ENCODE data around the gene TNNC1.
A peak's percentile ranks its signal among the peaks of the same experiment; 100 is the strongest.

Gene TNNC1

DNA sequence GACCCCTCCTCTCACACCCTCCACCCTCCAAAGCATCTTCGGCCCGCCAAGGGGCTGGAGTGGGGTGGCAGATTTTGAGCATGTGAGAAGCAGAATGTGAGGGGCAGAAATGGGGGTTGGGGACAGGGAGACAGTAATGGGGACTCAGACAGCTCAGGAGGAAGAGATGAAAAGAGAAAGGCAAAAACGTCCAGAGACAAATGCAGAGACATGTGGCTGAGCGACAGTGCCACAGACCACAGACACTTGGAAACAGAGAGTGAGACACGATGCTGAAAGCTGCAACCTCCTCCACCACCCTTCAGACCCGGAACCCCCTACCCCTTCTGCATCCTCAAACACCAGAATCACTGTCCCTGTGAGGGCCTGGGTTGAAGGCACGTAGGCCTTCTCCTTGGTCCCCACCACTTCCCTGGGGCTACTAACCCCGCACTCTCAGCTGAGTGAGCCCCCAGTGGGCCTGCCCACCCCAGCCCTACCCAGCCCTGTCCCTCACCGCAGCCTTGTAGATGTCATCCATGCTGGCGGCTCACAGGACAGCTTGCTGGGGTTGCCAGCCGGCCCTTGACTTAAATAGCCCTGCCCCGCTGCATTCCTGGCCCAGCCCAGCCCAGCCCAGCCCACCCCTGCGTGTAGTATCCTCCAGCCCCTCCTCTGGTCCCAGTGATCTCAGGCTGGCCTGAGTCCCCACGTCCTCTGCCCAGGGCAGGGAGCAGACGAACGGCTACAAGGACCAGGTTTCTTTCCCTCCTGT lies at the start of gene TNNC1:
TNNC1 (minus strand) TSS at position 546 of the 754 bp plus-strand sequence; CDS start at position 520, 26 bp downstream.
- peak within 1 kb of the TSS; percentile 90; the same call in 1 of the 2 replicates for H2AFZ ChIP-seq (ENCODE audit: low read depth)
- no peaks in the 10 kb centered on the region for H4K20me1 ChIP-seq (ENCODE audit: insufficient read depth)
- peaks cover 12% of the 10 kb centered on the region; the same call in 1 of the 2 replicates for H3K79me2 ChIP-seq (ENCODE audit: insufficient read depth, low read depth)
- H3K9ac ChIP-seq: no peak within 1 kb of the TSS
- H3K27ac ChIP-seq: no peak within 1 kb of the TSS
- peaks cover 8% of the 10 kb centered on the region for H3K4me1 ChIP-seq (ENCODE audit: low read depth, poor library complexity, severe bottlenecking)
- no peaks in the 10 kb centered on the region for H3K36me3 ChIP-seq (ENCODE audit: insufficient read depth)
- TF ChIP-seq, protein P1, sequence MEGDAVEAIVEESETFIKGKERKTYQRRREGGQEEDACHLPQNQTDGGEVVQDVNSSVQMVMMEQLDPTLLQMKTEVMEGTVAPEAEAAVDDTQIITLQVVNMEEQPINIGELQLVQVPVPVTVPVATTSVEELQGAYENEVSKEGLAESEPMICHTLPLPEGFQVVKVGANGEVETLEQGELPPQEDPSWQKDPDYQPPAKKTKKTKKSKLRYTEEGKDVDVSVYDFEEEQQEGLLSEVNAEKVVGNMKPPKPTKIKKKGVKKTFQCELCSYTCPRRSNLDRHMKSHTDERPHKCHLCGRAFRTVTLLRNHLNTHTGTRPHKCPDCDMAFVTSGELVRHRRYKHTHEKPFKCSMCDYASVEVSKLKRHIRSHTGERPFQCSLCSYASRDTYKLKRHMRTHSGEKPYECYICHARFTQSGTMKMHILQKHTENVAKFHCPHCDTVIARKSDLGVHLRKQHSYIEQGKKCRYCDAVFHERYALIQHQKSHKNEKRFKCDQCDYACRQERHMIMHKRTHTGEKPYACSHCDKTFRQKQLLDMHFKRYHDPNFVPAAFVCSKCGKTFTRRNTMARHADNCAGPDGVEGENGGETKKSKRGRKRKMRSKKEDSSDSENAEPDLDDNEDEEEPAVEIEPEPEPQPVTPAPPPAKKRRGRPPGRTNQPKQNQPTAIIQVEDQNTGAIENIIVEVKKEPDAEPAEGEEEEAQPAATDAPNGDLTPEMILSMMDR (conservative IDR thresholded peaks at IDR 0.05; ENCODE audit: low read depth, low read length): no peak
- no peak within 1 kb of the TSS for H3K4me3 ChIP-seq (IDR thresholded peaks at IDR 0.05; ENCODE audit: insufficient read depth, low read depth, low read length)
- H3K27me3 ChIP-seq (ENCODE audit: insufficient read depth, low read depth): no peaks in the 10 kb centered on the region
- peak within 1 kb of the TSS; percentile 71 for H3K4me2 ChIP-seq

- Histone ChIP-seq H4K20me1 (ENCODE audit: insufficient read depth) (no peaks in the 10 kb centered on the region), H3K27me3 (ENCODE audit: insufficient read depth, low read depth) (no peaks in the 10 kb centered on the region), H3K9ac (no peak overlapping the region), H3K79me2 (ENCODE audit: insufficient read depth, low read depth) (no peaks in the 10 kb centered on the region), H3K36me3 (ENCODE audit: insufficient read depth) (no peaks in the 10 kb centered on the region), H3K4me1 (ENCODE audit: low read depth, poor library complexity, severe bottlenecking) (no peaks in the 10 kb centered on the region), H3K4me2 (no peak overlapping the region), H3K27ac (no peak overlapping the region), H3K4me3 (IDR thresholded peaks at IDR 0.05; ENCODE audit: insufficient read depth, low read depth, low read length) (no peak overlapping the region), H2AFZ (ENCODE audit: low read depth) (no peak overlapping the region)
- TF ChIP-seq, protein P1 (conservative IDR thresholded peaks at IDR 0.05; ENCODE audit: low read depth, low read length): no peak
Measured at GRCh38 chr3:52502808-52503350, 49.0 kb upstream of the TNNC1 start.

GRCh38 chr3:52502001-52502400 lies 48.2 kb upstream of the TNNC1 start:
- Histone ChIP-seq H3K79me2 (ENCODE audit: insufficient read depth, low read depth) (no peaks in the 10 kb centered on the region), H3K4me2 (no peak overlapping the region)

GRCh38 chr3:52501046-52501445 lies 47.2 kb upstream of the TNNC1 start:
- Histone ChIP-seq H2AFZ (ENCODE audit: low read depth) (no peak overlapping the region), H4K20me1 (ENCODE audit: insufficient read depth) (no peaks in the 10 kb centered on the region), H3K79me2 (ENCODE audit: insufficient read depth, low read depth) (no peaks in the 10 kb centered on the region), H3K27me3 (ENCODE audit: insufficient read depth, low read depth) (no peaks in the 10 kb centered on the region), H3K4me3 (IDR thresholded peaks at IDR 0.05; ENCODE audit: insufficient read depth, low read depth, low read length) (no peak overlapping the region), H3K4me1 (ENCODE audit: low read depth, poor library complexity, severe bottlenecking) (no peaks in the 10 kb centered on the region), H3K36me3 (ENCODE audit: insufficient read depth) (no peaks in the 10 kb centered on the region), H3K9ac (no peak overlapping the region), H3K27ac (no peak overlapping the region), H3K4me2 (no peak overlapping the region)
- TF ChIP-seq, protein P1 (conservative IDR thresholded peaks at IDR 0.05; ENCODE audit: low read depth, low read length): no peak

More at GRCh38 chr3:52502001-52502400, 48.2 kb upstream of the TNNC1 start:
- Histone ChIP-seq H3K36me3 (ENCODE audit: insufficient read depth) (no peaks in the 10 kb centered on the region), H3K9ac (no peak overlapping the region), H3K27ac (no peak overlapping the region), H3K27me3 (ENCODE audit: insufficient read depth, low read depth) (no peaks in the 10 kb centered on the region), H3K4me1 (ENCODE audit: low read depth, poor library complexity, severe bottlenecking) (no peaks in the 10 kb centered on the region), H3K4me3 (IDR thresholded peaks at IDR 0.05; ENCODE audit: insufficient read depth, low read depth, low read length) (no peak overlapping the region), H4K20me1 (ENCODE audit: insufficient read depth) (no peaks in the 10 kb centered on the region), H2AFZ (ENCODE audit: low read depth) (no peak overlapping the region)
- TF ChIP-seq, protein P1 (conservative IDR thresholded peaks at IDR 0.05; ENCODE audit: low read depth, low read length): no peak
